Measurements from ENCODE around the gene SMARCD3.

The SMARCD3 gene

GRCh38 chr7:151248346-151249033 lies at the start of gene SMARCD3:
Gene SMARCD3 (minus strand): TSS chr7:151248694. CDS start chr7:151248562, 132 bp downstream.
- DNase-seq, result peak; percentile 46

- no peak for DNase-seq
Measured at GRCh38 chr7:151296202-151296992, 47.9 kb upstream of the SMARCD3 start.

- DNase-seq, result no peak
Measured at GRCh38 chr7:151292850-151293249, 44.4 kb upstream of the SMARCD3 start.

GRCh38 chr7:151291206-151291605 lies 42.7 kb upstream of the SMARCD3 start:
- DNase-seq, result no peak

GRCh38 chr7:151290355-151290760 lies 41.9 kb upstream of the SMARCD3 start:
- no peak for DNase-seq

GRCh38 chr7:151289891-151290290 lies 41.4 kb upstream of the SMARCD3 start:
- DNase-seq, result no peak

- DNase-seq, result no peak
Measured at GRCh38 chr7:151286148-151286547, 37.7 kb upstream of the SMARCD3 start.

GRCh38 chr7:151283302-151283701 lies 34.8 kb upstream of the SMARCD3 start:
- no peak for DNase-seq

GRCh38 chr7:151282111-151282510 lies 33.6 kb upstream of the SMARCD3 start:
- DNase-seq, result no peak

GRCh38 chr7:151281686-151282085 lies 33.2 kb upstream of the SMARCD3 start:
- no peak for DNase-seq

GRCh38 chr7:151280388-151281019 lies 32.0 kb upstream of the SMARCD3 start:
- no peak for DNase-seq

GRCh38 chr7:151279868-151280267 lies 31.4 kb upstream of the SMARCD3 start:
- DNase-seq, result no peak

- DNase-seq, result no peak
Measured at GRCh38 chr7:151278949-151279348, 30.5 kb upstream of the SMARCD3 start.

GRCh38 chr7:151277631-151278030 lies 29.1 kb upstream of the SMARCD3 start:
- no peak for DNase-seq

- peak; percentile 73 for DNase-seq
Measured at GRCh38 chr7:151276666-151277590, 28.4 kb upstream of the SMARCD3 start.

- peak; percentile 76 for DNase-seq
Measured at GRCh38 chr7:151275813-151276577, 27.5 kb upstream of the SMARCD3 start.

- DNase-seq, result no peak
Measured at GRCh38 chr7:151274936-151275812, 26.7 kb upstream of the SMARCD3 start.

- no peak for DNase-seq
Measured at GRCh38 chr7:151274396-151274795, 25.9 kb upstream of the SMARCD3 start.

GRCh38 chr7:151273651-151274390 lies 25.3 kb upstream of the SMARCD3 start:
- no peak for DNase-seq

- no peak for DNase-seq
Measured at GRCh38 chr7:151272877-151273276, 24.4 kb upstream of the SMARCD3 start.
